NT2/D1 (cell line): ENCODE measurements around the gene SLC49A3.

Experiments used
- DNase-seq: peaks from one replicate; pipeline ENCODE4 v3.0.0-alpha.2; 2011; ENCODE audit warnings: low read depth, low spot score
- H3K27me3 ChIP-seq: 2 replicates; pipeline ENCODE4 v1.6.0; 2011; ENCODE audit warnings: mild to moderate bottlenecking; ENCODE audit not compliant: insufficient read length, insufficient read depth
- H3K36me3 ChIP-seq: 2 replicates; pipeline ENCODE4 v1.6.1; 2011; ENCODE audit warnings: mild to moderate bottlenecking, low read length, mixed read lengths; ENCODE audit not compliant: insufficient read depth, insufficient read length
- H3K4me1 ChIP-seq: 2 replicates; pipeline ENCODE4 v1.5.1; 2011; ENCODE audit not compliant: insufficient read depth, insufficient read length
- H3K4me3 ChIP-seq: 2 replicates; pipeline ENCODE4 v1.5.1; 2011; ENCODE audit warnings: low read depth; ENCODE audit not compliant: insufficient read length
- H3K9ac ChIP-seq: 2 replicates; pipeline ENCODE4 v1.6.0; 2011; ENCODE audit warnings: low read depth; ENCODE audit not compliant: insufficient read length
- H3K9me3 ChIP-seq: 2 replicates; pipeline ENCODE4 v1.5.1; 2011; ENCODE audit warnings: mild to moderate bottlenecking, low read length; ENCODE audit not compliant: insufficient read depth
- SUZ12 ChIP-seq: IDR thresholded peaks from 2 replicates; pipeline ENCODE4 v1.6.1; 2011; ENCODE audit not compliant: insufficient read length, insufficient read depth; ENCODE audit errors: extremely low read depth
- YY1 ChIP-seq: IDR thresholded peaks from 2 replicates; pipeline ENCODE4 v1.6.1; 2011; ENCODE audit not compliant: insufficient read length, insufficient read depth
- ZNF274 ChIP-seq: IDR thresholded peaks from 2 replicates; pipeline ENCODE4 v1.6.1; 2011; ENCODE audit warnings: mild to moderate bottlenecking, low read depth, low read length

Gene SLC49A3

DNA sequence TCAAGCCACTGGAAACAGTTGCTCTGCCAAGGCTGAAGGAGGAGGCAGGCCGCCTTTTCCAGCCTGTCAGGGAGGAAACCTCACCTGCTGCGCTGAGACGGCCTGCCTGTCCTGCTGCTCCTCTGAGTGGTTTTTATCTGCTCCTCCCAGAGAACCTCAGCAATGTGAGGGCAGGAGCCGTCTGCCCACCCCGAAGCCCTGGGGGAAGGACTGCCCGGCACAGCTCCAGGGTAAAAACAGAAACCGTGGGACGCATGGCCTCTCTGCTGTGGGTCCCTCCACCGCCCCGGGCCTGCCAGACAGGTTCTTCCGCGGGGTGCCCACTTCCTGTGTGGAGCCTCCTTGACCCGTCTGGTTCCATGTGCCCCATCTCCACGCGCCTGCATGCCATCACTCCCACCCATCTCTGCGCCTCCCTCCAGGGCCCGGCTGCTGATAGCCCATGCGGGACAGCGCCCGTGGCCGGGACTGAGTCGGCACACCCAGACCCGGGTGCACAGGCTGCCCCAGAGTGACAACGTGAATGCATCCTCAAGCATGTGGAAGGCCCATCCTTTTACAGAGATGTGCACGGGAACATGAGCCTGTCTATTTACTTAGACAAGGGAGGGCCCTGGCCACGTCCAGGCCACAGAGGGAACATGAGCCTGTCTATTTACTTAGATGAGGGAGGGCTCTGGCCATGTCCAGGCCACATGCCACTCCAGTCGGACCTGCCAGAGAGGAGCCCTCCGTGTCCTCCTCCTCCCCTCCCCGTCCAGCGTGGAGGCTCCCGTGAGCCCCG is 4.0 kb upstream of the SLC49A3 start:
- TF ChIP-seq SUZ12 (no peak), ZNF274 (no peak), YY1 (no peak)
- DNase-seq = no peak

DNA sequence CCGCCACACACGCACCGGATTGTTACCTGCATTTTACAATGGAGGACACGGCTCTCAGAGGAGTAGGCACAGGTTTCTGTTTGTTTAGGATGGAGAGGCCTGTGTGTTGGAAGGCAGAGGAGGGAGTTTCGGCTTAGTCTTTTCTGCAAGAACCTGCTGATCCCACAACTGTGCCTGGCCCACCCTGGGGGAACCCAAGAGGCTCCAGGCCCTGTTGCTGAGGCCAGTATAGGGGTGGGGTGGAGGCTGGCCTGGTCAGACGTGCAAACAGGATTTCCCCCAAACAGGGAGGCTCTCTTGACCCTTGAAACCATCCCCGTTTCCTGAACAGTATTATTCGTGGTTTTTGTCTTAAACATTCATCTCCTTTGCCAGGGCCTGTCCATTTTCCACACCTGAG is 772 bp upstream of the SLC49A3 start:
- DNase-seq = no peak
- Histone ChIP-seq H3K9me3 (peaks cover 5% of the 10 kb centered on the region; the same call in 1 of the 2 replicates), H3K4me1 (peaks cover 44% of the 10 kb centered on the region), H3K36me3 (no peaks in the 10 kb centered on the region), H3K27me3 (no peaks in the 10 kb centered on the region), H3K4me3 (peak overlapping the region; percentile 22), H3K9ac (peak overlapping the region; percentile 74)
- TF ChIP-seq SUZ12 (no peak), YY1 (no peak), ZNF274 (no peak)

More for the DNA sequence above, 4.0 kb upstream of the SLC49A3 start:
- peak overlapping the region; percentile 68 for H3K9ac ChIP-seq
- H3K4me1 ChIP-seq = peaks cover 28% of the 10 kb centered on the region
- no peaks in the 10 kb centered on the region for H3K27me3 ChIP-seq
- no peak overlapping the region for H3K4me3 ChIP-seq
- H3K36me3 ChIP-seq = no peaks in the 10 kb centered on the region
- H3K9me3 ChIP-seq = peaks cover 11% of the 10 kb centered on the region; the same call in 1 of the 2 replicates

GRCh38 chr4:687971-688853 is 739 bp downstream of the SLC49A3 start:
- Histone ChIP-seq H3K36me3 (no peaks in the 10 kb centered on the region), H3K4me1 (peaks cover 55% of the 10 kb centered on the region), H3K4me3 (peak overlapping the region; percentile 25), H3K9me3 (no peaks in the 10 kb centered on the region), H3K9ac (peak overlapping the region; percentile 44), H3K27me3 (no peaks in the 10 kb centered on the region)
- no peak for DNase-seq
- TF ChIP-seq SUZ12 (no peak), ZNF274 (no peak), YY1 (no peak)

- H3K9ac ChIP-seq = peak overlapping the region; percentile 36
- no peak overlapping the region for H3K4me3 ChIP-seq
- TF ChIP-seq YY1 = no peak
- no peak for TF ChIP-seq ZNF274
- no peak for TF ChIP-seq SUZ12
- H3K9me3 ChIP-seq = no peaks in the 10 kb centered on the region
- H3K27me3 ChIP-seq = no peaks in the 10 kb centered on the region
- no peak for DNase-seq
- peaks cover 49% of the 10 kb centered on the region for H3K4me1 ChIP-seq
- no peaks in the 10 kb centered on the region for H3K36me3 ChIP-seq
Measured at GRCh38 chr4:687048-687970, 1.6 kb downstream of the SLC49A3 start.

GRCh38 chr4:686413-687040 is 2.4 kb downstream of the SLC49A3 start:
- TF ChIP-seq SUZ12 = no peak
- TF ChIP-seq ZNF274 = no peak
- no peak for TF ChIP-seq YY1
- H3K36me3 ChIP-seq = no peaks in the 10 kb centered on the region
- H3K27me3 ChIP-seq = no peaks in the 10 kb centered on the region
- H3K9ac ChIP-seq = peak overlapping the region; percentile 12
- H3K4me3 ChIP-seq = no peak overlapping the region
- no peak for DNase-seq
- H3K4me1 ChIP-seq = peaks cover 47% of the 10 kb centered on the region
- H3K9me3 ChIP-seq = no peaks in the 10 kb centered on the region

DNA sequence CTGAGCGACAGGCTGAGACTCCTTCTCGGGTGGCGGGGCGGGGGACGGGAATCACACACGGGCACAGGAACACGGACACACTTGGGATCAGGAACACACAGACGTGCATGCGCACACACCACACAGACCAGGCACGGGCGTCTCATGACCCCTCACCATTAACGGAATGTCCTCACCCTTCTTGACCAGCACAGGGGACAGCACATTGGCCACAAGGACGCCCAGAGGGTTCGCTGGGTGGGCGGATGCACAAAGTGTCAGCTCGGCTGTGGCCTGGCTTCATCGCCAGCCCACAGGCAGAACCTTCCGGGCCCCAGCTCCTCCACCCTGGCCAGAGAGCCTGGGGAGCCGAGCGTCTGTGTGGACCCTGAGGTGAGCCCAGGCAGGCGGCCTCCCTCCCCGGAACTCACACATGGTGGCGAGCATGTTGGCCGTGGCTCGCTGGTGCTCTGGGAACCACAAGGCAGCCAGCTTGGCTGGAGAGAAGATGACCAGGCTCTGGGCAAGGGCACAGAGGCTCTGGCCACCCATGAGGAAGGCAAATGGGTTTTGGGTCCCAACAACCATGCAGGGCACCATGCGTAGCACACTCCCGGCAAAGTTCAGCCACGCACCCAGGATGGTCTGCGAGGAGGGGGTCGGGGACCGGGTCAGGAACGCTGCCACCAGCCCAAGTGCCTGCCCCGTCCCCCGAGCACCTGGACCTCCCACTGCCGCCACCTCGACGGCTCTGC is 3.1 kb downstream of the SLC49A3 start:
- H3K4me3 ChIP-seq = no peak overlapping the region
- H3K9ac ChIP-seq = no peak overlapping the region
- TF ChIP-seq YY1 = no peak
- no peak for TF ChIP-seq ZNF274
- TF ChIP-seq SUZ12 = no peak
- no peaks in the 10 kb centered on the region for H3K9me3 ChIP-seq
- H3K27me3 ChIP-seq = no peaks in the 10 kb centered on the region
- H3K4me1 ChIP-seq = peaks cover 48% of the 10 kb centered on the region
- H3K36me3 ChIP-seq = no peaks in the 10 kb centered on the region
- no peak for DNase-seq
